ENCODE measurements around the gene PIK3R5. TPM values are rescaled to one million over a fixed set of nuclear protein-coding genes. Genes with fewer than 3 reads are reported as not detected.

The PIK3R5 gene
- total and polyA plus RNA-seq, 3 donors from 2014 or later, result 6.1 to 14.0 (median 7.4) TPM

GRCh38 chr17:8940866-8941471 is 24.5 kb downstream of the PIK3R5 start:
- Histone ChIP-seq H3K27ac (no peak overlapping the region), H3K4me1 (no peaks in the 10 kb centered on the region), H3K36me3 (ENCODE audit: low read depth, missing control alignments) (no peaks in the 10 kb centered on the region), H3K9me3 (no peaks in the 10 kb centered on the region), H3K4me3 (no peak overlapping the region), H3K27me3 (no peaks in the 10 kb centered on the region)
- DNase-seq, result no peak
- intact Hi-C loops (cut with DNase I; ENCODE audit: low total_unique reads), result no loop called here
- 73 to 86% methylated on average over 6 of the region's 6 CpGs for WGBS, 2 donors
- TF ChIP-seq CTCF (IDR thresholded peaks at IDR 0.05) (no peak), POLR2A (IDR thresholded peaks at IDR 0.05) (no peak)

- 58 to 68% methylated on average over 12 of the region's 12 CpGs for WGBS, 2 donors
- intact Hi-C loops (cut with DNase I; ENCODE audit: low total_unique reads), result no loop called here
Measured at GRCh38 chr17:8939496-8940334, 25.8 kb downstream of the PIK3R5 start.

GRCh38 chr17:8938933-8939332 is 26.6 kb downstream of the PIK3R5 start:
- Histone ChIP-seq H3K9me3 (no peaks in the 10 kb centered on the region), H3K27ac (no peak overlapping the region), H3K27me3 (no peaks in the 10 kb centered on the region), H3K4me3 (no peak overlapping the region), H3K36me3 (ENCODE audit: low read depth, missing control alignments) (no peaks in the 10 kb centered on the region), H3K4me1 (no peaks in the 10 kb centered on the region)
- intact Hi-C loops (cut with DNase I; ENCODE audit: low total_unique reads), result no loop called here
- 86 to 93% methylated on average over 5 of the region's 5 CpGs for WGBS, 2 donors
- DNase-seq, result no peak
- TF ChIP-seq POLR2A (IDR thresholded peaks at IDR 0.05), result no peak
- no peak for TF ChIP-seq CTCF (IDR thresholded peaks at IDR 0.05)

More at GRCh38 chr17:8939496-8940334, 25.8 kb downstream of the PIK3R5 start:
- H3K4me1 ChIP-seq, result no peaks in the 10 kb centered on the region
- no peaks in the 10 kb centered on the region for H3K27me3 ChIP-seq
- no peak overlapping the region for H3K27ac ChIP-seq
- no peak for TF ChIP-seq CTCF (IDR thresholded peaks at IDR 0.05)
- TF ChIP-seq POLR2A (IDR thresholded peaks at IDR 0.05), result no peak
- H3K9me3 ChIP-seq, result no peaks in the 10 kb centered on the region
- no peak overlapping the region for H3K4me3 ChIP-seq
- no peak for DNase-seq
- H3K36me3 ChIP-seq (ENCODE audit: low read depth, missing control alignments), result no peaks in the 10 kb centered on the region

- intact Hi-C loops (cut with DNase I; ENCODE audit: low total_unique reads), result no loop called here
- WGBS, 2 donors, result 63 to 64% methylated on average over 9 of the region's 9 CpGs
- TF ChIP-seq POLR2A (IDR thresholded peaks at IDR 0.05) (no peak), CTCF (IDR thresholded peaks at IDR 0.05) (no peak)
- H3K27ac ChIP-seq, result no peak overlapping the region
- no peaks in the 10 kb centered on the region for H3K27me3 ChIP-seq
- no peaks in the 10 kb centered on the region for H3K36me3 ChIP-seq (ENCODE audit: low read depth, missing control alignments)
- no peaks in the 10 kb centered on the region for H3K4me1 ChIP-seq
- H3K4me3 ChIP-seq, result no peak overlapping the region
- H3K9me3 ChIP-seq, result no peaks in the 10 kb centered on the region
- DNase-seq, result no peak
Measured at GRCh38 chr17:8935191-8935590, 30.3 kb downstream of the PIK3R5 start.
